ENCODE results near the gene MEX3B.

- TF ChIP-seq CTCF (IDR thresholded peaks at IDR 0.05; ENCODE audit: low read length) (no peak), EZH2 (optimal IDR thresholded peaks at IDR 0.05; ENCODE audit: low read depth, low read length) (no peak)
These were observed 15.0 kb upstream of the MEX3B start for GRCh38 chr15:82060817-82061216.
